Tibial artery (tissue), 4 donors: ENCODE measurements around the gene RAB31.
"Not testable (repeated sequence)": the region's sequence is repeated elsewhere in the genome, so short reads cannot be mapped to it uniquely, and the experiment has no call there.

Experiments
- DNase-seq, 2 donors: peaks; one replicate each; pipeline ENCODE4 v3.0.0-alpha.2; 2019
- H3K27ac ChIP-seq, 2 donors: fragments of 200-600 bp; sonication (generic) in 1 of 2; 1 replicate in 1 of 2; 2 replicates in 1 of 2; pipeline ENCODE4 v1.5.1; 2018 to 2019; ENCODE audit warnings: mild to moderate bottlenecking in 1 of 2
- H3K27me3 ChIP-seq, 2 donors: fragments of 200-600 bp; sonication (generic) in 1 of 2; one replicate each; pipeline versions ENCODE4 v1.5.1 to v1.6.0; 2016 to 2019
- H3K36me3 ChIP-seq, 3 donors: fragments of 200-600 bp; sonication (generic) in 2 of 3; one replicate each; pipeline ENCODE4 v1.5.1; 2016 to 2019; ENCODE audit warnings: mild to moderate bottlenecking in 2 of 3
- H3K4me1 ChIP-seq, 4 donors: fragments of 200-600 bp; sonication (generic) in 2 of 4; 1 replicate in 3 of 4; 2 replicates in 1 of 4; pipeline ENCODE4 v1.5.1; 2016 to 2019
- H3K4me3 ChIP-seq, 2 donors: fragments of 200-600 bp; sonication (generic) in 1 of 2; 1 replicate in 1 of 2; 2 replicates in 1 of 2; pipeline ENCODE4 v1.5.1; 2018 to 2019; ENCODE audit warnings: mild to moderate bottlenecking in 2 of 2
- H3K9me3 ChIP-seq, 3 donors: fragments of 200-600 bp; sonication (generic) in 1 of 3; one replicate each; pipeline ENCODE4 v1.5.1; 2016 to 2019
- intact Hi-C: fragments of 100-400 bp; cut with DNase I; formaldehyde crosslinking; loops from one replicate; pipeline ENCODE4 v1.15.0; 2023; ENCODE audit warnings: low total_unique reads
- TF ChIP-seq, protein P1 (sequence below), 2 experiments: fragments of 200-600 bp in 1 of 2; fragments of 450-650 bp in 1 of 2; IDR thresholded peaks; one replicate each; pipeline ENCODE4 v1.5.1; 2017 to 2019; ENCODE audit warnings: antibody characterized with exemption in 2 of 2, mild to moderate bottlenecking in 1 of 2, moderate library complexity in 1 of 2

RAB31 gene

DNA sequence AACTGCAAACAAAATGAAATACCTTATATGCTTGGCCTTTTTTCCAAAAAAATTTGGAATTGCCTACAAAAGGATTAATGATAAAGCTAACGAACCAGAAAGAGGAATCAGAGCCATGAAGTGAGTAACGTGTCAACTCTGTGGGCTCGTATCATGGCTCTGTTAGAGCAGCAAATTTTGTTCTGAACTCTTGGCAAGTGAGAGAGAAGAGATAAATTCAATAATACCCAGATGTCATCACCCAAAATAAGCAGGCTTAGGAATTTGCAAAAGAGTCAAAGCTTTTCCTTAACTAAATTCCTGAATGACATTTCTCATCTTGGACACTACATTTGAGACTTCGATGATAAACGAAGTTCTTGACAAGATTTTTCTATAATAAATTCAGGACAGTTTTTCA lies 182.1 kb downstream of the RAB31 start:
- TF ChIP-seq, protein P1, sequence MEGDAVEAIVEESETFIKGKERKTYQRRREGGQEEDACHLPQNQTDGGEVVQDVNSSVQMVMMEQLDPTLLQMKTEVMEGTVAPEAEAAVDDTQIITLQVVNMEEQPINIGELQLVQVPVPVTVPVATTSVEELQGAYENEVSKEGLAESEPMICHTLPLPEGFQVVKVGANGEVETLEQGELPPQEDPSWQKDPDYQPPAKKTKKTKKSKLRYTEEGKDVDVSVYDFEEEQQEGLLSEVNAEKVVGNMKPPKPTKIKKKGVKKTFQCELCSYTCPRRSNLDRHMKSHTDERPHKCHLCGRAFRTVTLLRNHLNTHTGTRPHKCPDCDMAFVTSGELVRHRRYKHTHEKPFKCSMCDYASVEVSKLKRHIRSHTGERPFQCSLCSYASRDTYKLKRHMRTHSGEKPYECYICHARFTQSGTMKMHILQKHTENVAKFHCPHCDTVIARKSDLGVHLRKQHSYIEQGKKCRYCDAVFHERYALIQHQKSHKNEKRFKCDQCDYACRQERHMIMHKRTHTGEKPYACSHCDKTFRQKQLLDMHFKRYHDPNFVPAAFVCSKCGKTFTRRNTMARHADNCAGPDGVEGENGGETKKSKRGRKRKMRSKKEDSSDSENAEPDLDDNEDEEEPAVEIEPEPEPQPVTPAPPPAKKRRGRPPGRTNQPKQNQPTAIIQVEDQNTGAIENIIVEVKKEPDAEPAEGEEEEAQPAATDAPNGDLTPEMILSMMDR (IDR thresholded peaks at IDR 0.05), result no peak
- Histone ChIP-seq H3K4me3 (no peak overlapping the region), H3K27ac (no peak overlapping the region), H3K4me1 (peaks cover 0 to 15% (median 0%) of the 10 kb centered on the region in 4 donors), H3K9me3 (no peaks in the 10 kb centered on the region), H3K27me3 (no peaks in the 10 kb centered on the region), H3K36me3 (no peaks in the 10 kb centered on the region)
- intact Hi-C loops, result no loop called here
- no peak for DNase-seq

DNA sequence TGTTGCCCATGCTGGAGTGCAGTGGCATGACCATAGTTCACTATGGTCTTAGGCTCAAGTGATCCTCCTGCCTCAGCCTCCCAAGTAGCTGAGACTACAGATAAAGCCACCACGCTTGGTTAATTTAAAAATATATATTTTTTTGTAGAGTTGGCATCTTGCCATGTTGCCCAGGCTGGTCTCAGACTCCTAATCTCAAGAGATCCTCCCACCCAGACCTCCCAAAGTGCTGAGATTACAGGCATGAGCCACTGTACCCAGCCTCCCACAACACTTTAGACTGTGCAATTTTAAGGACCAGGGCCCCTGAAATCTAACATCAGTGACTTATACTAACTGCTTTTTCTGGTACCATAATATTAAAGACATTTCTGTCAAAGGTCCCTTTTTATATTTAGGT lies 182.9 kb downstream of the RAB31 start:
- Histone ChIP-seq H3K4me1 (peaks cover 0 to 15% (median 0%) of the 10 kb centered on the region in 4 donors), H3K9me3 (no peaks in the 10 kb centered on the region), H3K27ac (no peak overlapping the region), H3K36me3 (no peaks in the 10 kb centered on the region), H3K4me3 (no peak overlapping the region), H3K27me3 (no peaks in the 10 kb centered on the region)
- DNase-seq, result no peak
- intact Hi-C loops, result no loop called here
- TF ChIP-seq, protein P1 (IDR thresholded peaks at IDR 0.05), result no peak

DNA sequence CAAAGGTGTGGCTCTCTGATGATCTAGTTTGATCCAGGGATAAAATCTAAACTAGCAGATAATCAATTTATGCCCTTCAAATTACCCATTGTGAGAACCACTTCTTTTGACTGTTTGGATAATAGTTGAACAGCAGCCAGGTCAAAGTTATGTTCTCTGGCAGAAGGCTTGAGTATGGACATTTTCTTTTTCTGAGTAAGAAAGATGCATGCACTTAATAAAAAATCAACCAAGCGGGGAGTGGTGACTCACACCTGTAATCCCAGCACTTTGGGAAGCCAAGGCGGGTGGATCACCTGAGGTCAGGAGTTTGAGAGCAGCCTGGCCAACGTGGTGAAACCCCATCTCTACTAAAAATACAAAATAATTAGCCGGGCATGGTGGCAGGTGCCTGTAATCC lies 183.4 kb downstream of the RAB31 start:
- H3K9me3 ChIP-seq, H3K36me3 ChIP-seq, intact Hi-C loops, DNase-seq, H3K27me3 ChIP-seq, H3K27ac ChIP-seq, H3K4me3 ChIP-seq: not testable (repeated sequence)
- H3K4me1 ChIP-seq, result peaks cover 0 to 15% (median 0%) of the 10 kb centered on the region in 4 donors

DNA sequence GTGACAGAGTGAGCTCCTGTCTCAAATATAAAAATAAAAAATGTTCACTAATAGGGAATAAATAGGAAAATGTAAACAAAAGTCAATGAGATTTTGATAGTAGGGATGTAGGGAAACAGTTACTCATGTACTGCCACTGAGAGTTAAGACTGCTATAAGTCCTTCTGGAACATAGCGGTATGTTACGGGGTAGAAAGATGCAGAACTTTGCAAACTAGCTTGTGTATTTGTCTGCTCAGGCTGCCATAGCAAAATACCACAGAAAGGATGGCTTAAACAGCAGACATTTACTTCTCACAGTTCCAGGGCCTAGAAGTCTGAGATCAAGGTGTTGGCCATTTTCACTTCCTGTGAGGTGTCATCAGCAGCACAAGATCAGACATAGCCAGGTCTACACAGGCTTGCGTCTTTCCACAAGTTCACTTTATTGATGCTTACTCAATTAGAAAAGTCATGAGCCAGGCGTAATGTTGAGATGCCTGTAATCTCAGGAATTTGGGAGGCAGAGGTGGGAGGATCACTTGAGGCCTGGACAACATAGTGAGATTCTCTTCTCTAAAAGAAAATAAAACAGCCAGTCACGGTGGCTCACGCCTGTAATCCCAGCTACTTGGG lies 186.5 kb downstream of the RAB31 start:
- H3K36me3 ChIP-seq, result no peaks in the 10 kb centered on the region
- no peak for DNase-seq
- H3K27me3 ChIP-seq, result no peaks in the 10 kb centered on the region
- H3K27ac ChIP-seq, result no peak overlapping the region
- peaks cover 0 to 15% (median 0%) of the 10 kb centered on the region in 4 donors for H3K4me1 ChIP-seq
- no peak overlapping the region for H3K4me3 ChIP-seq
- H3K9me3 ChIP-seq, result no peaks in the 10 kb centered on the region
- TF ChIP-seq, protein P1 (IDR thresholded peaks at IDR 0.05), result no peak
- intact Hi-C loops, result no loop called here

DNA sequence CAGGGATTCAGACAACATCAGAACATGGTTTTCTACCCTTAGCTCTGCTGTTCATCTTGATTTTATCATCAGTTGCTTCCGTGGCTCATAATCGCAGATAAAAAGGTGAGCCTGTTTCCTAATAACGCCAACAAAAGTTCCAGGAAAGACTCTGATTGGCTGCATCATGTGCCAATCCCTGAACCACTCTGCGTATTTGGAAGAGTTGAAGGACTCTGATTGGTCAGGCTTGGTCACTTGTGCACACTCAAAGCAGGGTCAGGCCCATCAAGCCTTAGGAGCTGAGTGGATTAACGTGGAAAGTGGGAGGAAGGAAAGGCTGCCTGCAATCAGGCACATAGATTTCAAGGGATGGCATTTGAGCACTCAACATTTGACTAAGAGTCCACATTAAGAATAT lies 189.0 kb downstream of the RAB31 start:
- TF ChIP-seq, protein P1 (IDR thresholded peaks at IDR 0.05), result no peak
- H3K4me1 ChIP-seq, result no peaks in the 10 kb centered on the region
- no peaks in the 10 kb centered on the region for H3K9me3 ChIP-seq
- intact Hi-C loops, result no loop called here
- no peaks in the 10 kb centered on the region for H3K36me3 ChIP-seq
- H3K27me3 ChIP-seq, result no peaks in the 10 kb centered on the region
- no peak overlapping the region for H3K4me3 ChIP-seq
- no peak overlapping the region for H3K27ac ChIP-seq
- DNase-seq, result no peak

DNA sequence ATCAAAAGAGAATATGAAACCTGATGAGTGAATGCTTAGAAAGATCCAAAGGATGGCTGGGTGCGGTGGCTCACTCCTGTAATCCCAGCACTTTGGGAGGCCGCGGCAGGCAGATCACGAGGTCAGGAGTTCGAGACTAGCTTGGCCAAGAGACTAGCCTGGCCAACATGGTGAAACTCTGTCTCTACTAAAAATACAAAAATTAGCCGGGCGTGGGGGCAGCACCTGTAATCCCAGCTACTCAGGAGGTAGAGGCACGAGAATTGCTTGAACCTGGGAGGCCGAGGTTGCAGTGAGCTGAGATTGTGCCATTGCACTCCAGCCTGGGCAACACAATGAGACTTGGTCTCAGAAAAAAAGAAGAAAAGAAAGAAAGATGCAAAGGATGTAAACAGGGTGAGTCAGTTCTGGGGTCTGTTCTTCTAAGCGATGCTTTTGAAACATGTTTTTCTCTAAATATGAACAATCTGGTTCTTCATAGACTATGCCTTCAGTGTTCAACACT lies 189.7 kb downstream of the RAB31 start:
- H3K4me3 ChIP-seq, DNase-seq, intact Hi-C loops, H3K27ac ChIP-seq, H3K9me3 ChIP-seq, H3K27me3 ChIP-seq, H3K4me1 ChIP-seq, H3K36me3 ChIP-seq: not testable (repeated sequence)
